ENCODE measurements around the gene ZBTB7A.

Gene ZBTB7A

DNA sequence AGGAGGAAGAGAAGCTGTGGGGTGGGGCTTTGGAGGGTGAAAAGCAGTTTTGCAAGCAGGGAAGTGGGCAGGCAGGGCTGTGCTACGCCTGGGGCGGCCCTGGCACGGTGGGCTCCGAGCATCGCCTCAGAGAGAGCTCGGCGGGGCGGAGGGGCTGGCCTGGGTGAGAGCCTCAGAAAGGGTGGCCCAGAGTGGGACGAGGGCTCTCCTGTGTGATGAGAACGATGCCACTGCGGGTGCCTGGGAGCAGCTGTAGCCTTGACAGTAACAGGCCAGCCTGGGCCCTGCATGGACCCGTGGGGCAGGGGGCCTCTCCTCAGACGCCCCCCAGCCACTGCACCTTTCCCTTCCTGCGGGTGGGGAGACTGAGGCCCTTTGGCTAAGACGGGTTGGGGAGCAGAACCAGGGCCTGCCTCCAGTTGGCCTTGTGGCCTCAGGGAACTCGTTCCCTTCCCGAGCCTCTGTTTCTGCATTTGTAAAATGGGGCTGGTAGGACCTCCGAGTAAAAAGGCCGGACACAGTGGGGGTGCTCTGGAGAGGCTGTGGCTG lies 31.6 kb downstream of the ZBTB7A start:
- FAIRE-seq: no peak

GRCh38 chr19:4034048-4035017 lies 32.4 kb downstream of the ZBTB7A start:
- no peak for FAIRE-seq

DNA sequence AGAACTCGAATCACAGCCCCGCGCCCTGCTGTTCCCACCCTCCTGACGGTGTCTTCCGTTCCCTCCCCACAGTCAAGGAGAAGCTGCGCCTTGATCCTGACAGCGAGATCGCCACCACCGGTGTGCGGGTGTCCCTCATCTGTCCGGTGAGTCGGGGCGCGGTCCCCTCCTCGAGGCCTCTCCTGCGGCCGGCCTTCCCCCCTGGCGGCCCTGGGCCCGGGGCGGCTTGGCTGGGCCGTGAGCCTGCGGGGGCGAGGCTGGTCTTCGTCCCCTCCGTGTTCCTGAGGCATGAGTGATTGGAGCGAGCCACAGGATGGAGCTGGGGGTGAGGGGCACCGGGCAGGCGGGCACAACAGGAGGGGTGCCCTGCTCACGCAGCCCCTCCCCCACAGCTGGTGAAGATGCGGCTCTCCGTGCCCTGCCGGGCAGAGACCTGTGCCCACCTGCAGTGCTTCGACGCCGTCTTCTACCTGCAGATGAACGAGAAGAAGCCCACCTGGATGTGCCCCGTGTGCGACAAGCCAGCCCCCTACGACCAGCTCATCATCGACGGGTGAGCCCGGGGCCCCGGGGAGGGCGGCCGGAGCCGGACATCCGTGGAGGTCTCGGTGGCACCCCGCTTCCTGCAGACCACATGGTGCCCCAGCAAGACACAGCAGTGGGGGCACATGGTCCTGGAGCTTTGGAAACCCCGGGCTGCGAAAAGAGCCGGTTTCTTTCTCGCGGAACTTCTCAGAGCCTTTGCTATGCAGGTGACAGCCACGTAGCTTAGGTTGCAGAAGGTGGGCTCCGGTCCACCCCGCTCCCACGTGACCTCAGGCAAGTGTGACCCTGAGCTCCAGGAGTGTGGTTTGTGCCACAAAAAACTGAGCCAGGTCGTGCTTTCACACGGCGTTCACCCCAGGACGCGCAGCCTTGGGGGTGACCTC lies 33.4 kb downstream of the ZBTB7A start:
- FAIRE-seq: no peak

- FAIRE-seq: no peak
These were observed 34.3 kb downstream of the ZBTB7A start for GRCh38 chr19:4032436-4032835.

DNA sequence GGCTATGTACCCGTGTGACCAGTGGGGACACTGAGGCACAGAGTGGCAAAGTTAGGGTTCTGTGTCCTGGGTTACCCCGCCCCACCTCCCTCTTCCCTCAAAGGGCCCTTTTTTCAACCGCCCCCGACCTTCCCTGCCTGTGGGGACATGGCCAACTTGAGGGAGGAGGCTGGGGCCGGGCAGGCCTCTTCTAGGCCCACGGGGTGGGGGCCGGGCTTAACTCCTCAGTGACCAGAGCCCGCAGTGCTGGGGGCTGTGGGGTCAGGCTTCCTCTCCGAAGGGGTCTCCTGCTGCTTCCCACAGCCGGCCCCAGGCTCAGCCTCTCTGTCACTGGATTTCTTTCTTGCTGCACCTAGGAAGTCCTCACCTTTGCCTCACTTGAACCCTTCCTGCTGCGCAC lies 35.3 kb downstream of the ZBTB7A start:
- no peak for FAIRE-seq

- no peak for FAIRE-seq
These were observed 35.7 kb downstream of the ZBTB7A start for GRCh38 chr19:4030981-4031380.

GRCh38 chr19:4030552-4030951 lies 36.1 kb downstream of the ZBTB7A start:
- FAIRE-seq: no peak

DNA sequence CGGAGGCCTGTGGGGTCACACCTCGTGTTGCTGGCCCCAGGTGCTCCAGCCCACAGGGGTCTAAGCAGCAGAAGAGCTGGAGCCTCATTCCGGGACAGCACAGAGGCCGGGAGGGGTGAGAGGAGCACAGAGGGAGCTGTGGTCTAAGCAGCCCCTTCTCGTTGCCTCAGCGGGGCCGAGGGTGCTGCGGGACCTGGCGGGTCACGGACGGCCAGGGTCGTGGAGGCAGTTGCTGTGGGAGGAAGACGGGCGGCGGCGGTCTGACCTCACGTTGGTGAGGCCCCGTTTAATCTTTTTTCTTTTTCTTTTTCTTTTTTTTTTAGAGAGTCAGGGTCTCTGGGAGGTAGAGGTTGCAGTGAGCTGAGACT lies 37.5 kb downstream of the ZBTB7A start:
- no peak for FAIRE-seq

- FAIRE-seq: no peak
These were observed 38.1 kb downstream of the ZBTB7A start for GRCh38 chr19:4028334-4029246.

DNA sequence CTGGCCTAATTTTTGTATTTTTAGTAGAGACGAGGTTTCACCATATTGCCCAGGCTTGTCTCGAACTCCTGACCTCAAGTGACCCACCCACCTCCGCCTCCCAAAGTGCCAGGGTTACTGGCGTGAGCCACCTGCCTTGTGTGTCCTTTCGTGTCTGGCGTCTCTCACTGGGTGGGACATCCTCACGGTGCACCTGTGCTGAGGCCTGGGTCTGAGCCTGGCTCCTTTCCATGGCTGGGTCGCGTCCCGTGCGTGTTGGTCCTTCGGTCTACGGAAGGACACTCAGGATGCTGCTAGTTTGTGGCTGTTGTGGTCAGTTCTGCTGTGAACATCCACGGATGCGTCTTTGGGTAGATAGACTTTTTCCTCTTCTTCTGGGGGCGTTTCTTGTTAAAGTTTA lies 39.6 kb downstream of the ZBTB7A start:
- no peak for FAIRE-seq

DNA sequence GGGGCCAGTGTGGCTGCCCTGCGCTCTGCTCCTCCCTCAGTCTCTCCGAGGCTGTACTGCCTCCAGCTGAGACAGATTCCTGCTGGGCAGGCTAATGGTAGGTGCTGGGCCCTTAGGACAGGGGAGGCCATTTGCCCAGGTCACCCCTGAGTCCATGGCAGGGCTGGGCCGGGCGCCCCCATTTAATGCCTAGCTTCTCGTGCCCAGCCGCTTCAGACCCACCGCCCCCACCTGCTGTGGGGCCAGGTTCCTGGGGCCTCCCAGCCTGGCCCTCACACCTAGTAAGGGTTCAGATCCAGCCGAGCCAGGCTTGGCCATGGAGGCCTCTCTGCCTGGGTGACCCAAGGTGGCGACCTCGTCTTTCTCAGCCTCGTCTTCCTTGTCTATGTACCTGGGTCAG lies 41.4 kb downstream of the ZBTB7A start:
- FAIRE-seq: no peak

DNA sequence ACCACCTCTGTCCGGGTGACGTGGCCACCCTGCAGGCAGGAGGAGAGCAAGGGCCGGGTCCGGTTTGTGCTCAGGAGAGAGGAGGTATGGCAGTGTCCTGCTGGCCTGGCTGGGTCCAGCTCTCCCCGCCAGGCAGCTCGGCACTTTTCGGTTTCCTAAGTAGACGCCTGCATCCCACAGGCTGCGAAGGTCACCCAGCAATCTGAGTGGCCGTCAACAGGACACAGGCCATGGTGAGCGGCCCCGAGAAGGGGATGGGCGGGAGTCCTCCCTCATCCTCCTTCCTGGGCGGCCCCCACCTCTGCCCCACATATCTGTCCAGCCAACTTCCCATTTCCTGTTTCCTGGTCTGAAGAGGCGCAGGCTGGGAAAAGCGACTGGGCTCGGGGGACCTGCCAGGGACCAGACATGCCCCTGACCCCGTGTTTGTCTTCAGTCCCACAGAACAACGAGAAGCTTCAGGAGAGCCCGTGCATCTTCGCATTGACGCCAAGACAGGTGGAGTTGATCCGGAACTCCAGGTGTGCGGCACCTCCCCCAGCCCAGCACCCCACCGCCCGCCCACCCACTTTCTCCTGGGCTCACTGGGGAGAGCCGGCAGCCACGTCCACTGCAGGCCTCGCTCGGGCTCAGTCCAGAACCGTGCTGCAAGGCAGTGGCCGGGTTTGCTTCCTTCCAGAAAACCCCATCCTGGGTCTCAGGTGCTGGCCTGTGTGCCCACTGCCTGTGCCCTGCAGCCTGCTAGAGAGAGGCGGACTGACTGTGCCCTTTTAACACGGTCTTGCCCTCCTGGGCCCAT lies 42.9 kb downstream of the ZBTB7A start:
- no peak for FAIRE-seq

DNA sequence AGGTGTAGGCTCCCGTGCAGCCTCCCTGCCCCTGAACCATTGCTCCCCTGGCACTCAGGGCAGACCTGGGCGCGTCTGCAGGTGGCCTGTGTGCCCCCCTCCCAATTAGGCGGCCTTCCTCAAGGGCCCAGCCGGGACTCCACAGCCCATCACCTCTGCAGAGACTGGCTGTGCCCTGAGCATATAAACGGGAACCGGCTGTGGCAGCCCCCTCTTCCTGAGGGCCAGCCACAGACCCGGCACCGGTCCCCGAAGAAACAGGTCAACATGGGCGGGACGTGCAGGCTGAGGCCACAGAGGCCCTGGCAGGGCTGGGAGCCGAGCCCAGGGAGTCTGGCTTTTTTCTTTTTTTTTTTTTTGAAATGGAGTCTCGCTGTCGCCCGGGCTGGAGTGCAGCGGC lies 47.1 kb downstream of the ZBTB7A start:
- FAIRE-seq: no peak

DNA sequence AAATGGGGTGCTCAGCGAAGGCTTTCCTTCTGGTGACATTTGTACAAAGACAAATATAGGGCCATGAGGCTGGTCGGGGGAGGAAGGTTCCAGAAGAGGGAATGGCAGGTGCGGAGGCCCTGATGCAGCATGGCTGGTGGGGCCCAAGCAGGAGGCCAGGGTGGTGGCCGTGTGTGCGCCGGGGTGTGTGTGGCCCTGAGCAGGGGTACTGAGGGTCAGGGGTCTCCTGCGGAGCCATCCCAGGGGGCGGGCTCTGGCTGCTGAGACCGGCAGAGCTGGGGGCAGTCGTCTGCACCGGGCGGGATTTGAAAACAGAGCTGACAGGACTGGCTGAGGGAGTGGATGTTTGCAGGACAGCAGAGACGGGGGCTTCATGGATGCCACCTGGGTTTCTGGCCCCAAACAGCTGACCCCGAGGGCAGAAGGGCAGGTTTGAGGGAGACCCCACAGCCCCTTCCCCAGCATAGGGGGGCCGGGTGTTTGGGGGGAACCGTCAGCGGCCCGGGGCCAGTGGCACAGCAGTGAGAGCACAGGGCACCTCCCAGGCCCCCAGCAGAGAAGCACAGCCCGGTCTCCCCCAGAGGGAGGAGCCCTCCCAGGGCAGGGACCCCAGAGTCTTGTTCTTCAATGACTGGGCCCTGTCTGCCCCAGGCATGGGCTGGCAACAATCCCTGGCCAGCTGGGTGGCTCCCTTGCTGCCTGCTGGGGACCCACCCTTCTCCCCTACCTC lies 47.8 kb downstream of the ZBTB7A start:
- FAIRE-seq: no peak

DNA sequence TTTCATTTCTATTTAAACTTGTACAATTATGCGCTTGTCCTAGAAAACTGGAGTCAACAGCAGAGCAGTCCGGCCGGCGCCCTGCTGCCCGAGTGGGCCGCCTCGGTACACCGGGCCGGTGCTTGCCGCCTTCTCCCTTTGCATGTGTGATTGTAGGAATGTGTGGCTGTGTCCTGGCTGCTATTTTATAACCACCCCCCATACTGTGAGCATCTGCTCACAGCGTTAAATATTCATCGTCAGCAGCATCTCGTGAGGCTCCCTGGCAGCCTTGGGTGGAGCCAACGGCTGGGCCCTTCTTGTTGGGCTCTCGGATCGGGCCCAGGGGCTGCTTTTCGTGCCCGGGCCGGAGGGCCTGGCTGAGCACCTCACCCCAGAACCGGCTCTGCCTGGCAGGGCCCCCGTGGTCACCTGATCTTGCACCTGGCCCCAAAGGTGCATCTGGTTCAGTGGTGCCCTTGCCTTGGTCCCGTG lies 48.5 kb downstream of the ZBTB7A start:
- FAIRE-seq: no peak

GRCh38 chr19:4016903-4017638 lies 49.6 kb downstream of the ZBTB7A start:
- no peak for FAIRE-seq

- FAIRE-seq: no peak
These were observed 50.2 kb downstream of the ZBTB7A start for GRCh38 chr19:4016486-4016885.

DNA sequence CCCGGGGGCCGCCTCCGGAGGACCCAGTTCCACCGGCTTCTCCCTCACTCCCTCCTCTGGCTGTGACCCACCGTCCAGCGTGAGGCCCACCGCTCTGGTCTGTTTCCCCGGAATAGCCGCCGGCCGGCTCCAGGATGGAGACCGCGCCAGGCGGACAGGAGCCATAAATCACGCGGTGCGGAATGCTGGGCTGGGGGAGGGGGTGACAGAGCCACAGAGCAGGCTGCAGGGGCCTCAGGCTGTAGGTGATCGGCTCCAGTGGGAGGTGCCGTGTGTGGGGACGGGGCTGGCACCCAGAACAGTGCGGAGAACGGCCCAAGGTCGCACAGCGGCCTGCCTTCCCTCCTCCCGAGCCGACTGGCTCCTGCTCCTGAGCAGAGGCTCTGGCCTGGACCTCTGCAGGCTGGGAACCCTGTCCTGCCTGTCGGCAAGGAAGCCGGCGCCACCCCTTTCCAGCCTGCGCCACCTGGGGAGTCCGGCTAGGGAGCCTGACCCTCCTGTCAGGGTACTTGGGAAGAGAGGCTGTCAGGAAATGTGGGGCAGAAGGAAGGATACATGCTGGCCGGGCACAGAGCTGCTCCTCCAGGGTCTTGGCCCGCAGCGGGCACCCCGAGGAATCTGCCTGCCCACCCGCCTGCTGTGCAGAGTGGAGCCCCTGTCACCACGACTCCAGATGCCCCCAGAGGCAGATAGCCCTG lies 50.8 kb downstream of the ZBTB7A start:
- no peak for FAIRE-seq

Measured in colon (tissue), 2 donors.